Astrocyte (in vitro differentiated cells and primary cell): ENCODE measurements around the gene VLDLR. TPM values are rescaled to one million over a fixed set of nuclear protein-coding genes. Genes with fewer than 3 reads are reported as not detected.

ENCODE experiments used
- DNase-seq: peaks from one replicate; pipeline ENCODE4 v3.0.0-alpha.2; 2010; ENCODE audit warnings: low read depth
- FAIRE-seq: peaks from 2 replicates; lab custom pipeline; 2011; peaks lifted over from hg19 to GRCh38; lab: Jason Lieb, UNC
- H2AFZ ChIP-seq: 2 replicates; pipeline ENCODE4 v1.6.0; 2012; ENCODE audit warnings: low read depth, low read length, inconsistent platforms
- H3K27ac ChIP-seq: 2 replicates; pipeline ENCODE4 v1.5.1; 2011; ENCODE audit warnings: low read depth, low read length, inconsistent platforms
- H3K27me3 ChIP-seq: 2 replicates; pipeline ENCODE4 v1.6.0; 2011; ENCODE audit warnings: low read length, inconsistent platforms; ENCODE audit not compliant: insufficient read depth
- H3K36me3 ChIP-seq: 2 replicates; pipeline ENCODE4 v1.5.1; 2011; ENCODE audit warnings: low read length, inconsistent platforms; ENCODE audit not compliant: insufficient read depth
- H3K4me1 ChIP-seq: 2 replicates; pipeline ENCODE4 v1.5.1; 2011; ENCODE audit warnings: low read length, inconsistent platforms; ENCODE audit not compliant: insufficient read depth
- H3K4me2 ChIP-seq: 2 replicates; pipeline ENCODE4 v1.6.0; 2012; ENCODE audit warnings: low read length, inconsistent platforms
- H3K4me3 ChIP-seq: 2 replicates; pipeline ENCODE4 v1.5.1; 2011; ENCODE audit warnings: low read depth, mild to moderate bottlenecking, low read length, inconsistent platforms; ENCODE audit not compliant: insufficient read depth
- H3K79me2 ChIP-seq: 2 replicates; pipeline ENCODE4 v1.6.0; 2012; ENCODE audit warnings: mild to moderate bottlenecking, low read length, inconsistent platforms; ENCODE audit not compliant: insufficient read depth
- H3K9ac ChIP-seq: 2 replicates; pipeline ENCODE4 v1.6.0; 2012; ENCODE audit warnings: mild to moderate bottlenecking, low read length, inconsistent platforms
- H3K9me3 ChIP-seq: 2 replicates; pipeline ENCODE4 v1.5.1; 2012; ENCODE audit warnings: low read depth, mild to moderate bottlenecking, low read length, inconsistent platforms; ENCODE audit not compliant: insufficient read depth
- H4K20me1 ChIP-seq: 2 replicates; pipeline ENCODE4 v1.6.0; 2012; ENCODE audit warnings: low read length, inconsistent platforms; ENCODE audit not compliant: insufficient read depth
- H3K27ac Mint-ChIP-seq: one replicate; pipeline ENCODE4 v1.8.0; 2021; ENCODE audit warnings: mild to moderate bottlenecking, mixed read lengths; ENCODE audit not compliant: unreplicated experiment
- H3K27me3 Mint-ChIP-seq: one replicate; pipeline ENCODE4 v1.8.0; 2021; ENCODE audit warnings: low read depth, mixed read lengths; ENCODE audit not compliant: unreplicated experiment
- H3K36me3 Mint-ChIP-seq: one replicate; pipeline ENCODE4 v1.8.0; 2021; ENCODE audit warnings: low read depth, mixed read lengths; ENCODE audit not compliant: unreplicated experiment
- H3K4me1 Mint-ChIP-seq: one replicate; pipeline ENCODE4 v1.8.0; 2021; ENCODE audit warnings: low read depth, mixed read lengths; ENCODE audit not compliant: unreplicated experiment
- H3K4me3 Mint-ChIP-seq: one replicate; pipeline ENCODE4 v1.8.0; 2021; ENCODE audit warnings: mild to moderate bottlenecking, moderate library complexity, mixed read lengths; ENCODE audit not compliant: unreplicated experiment
- H3K9me3 Mint-ChIP-seq: one replicate; pipeline ENCODE4 v1.8.0; 2021; ENCODE audit warnings: mild to moderate bottlenecking, mixed read lengths; ENCODE audit not compliant: unreplicated experiment
- EZH2 ChIP-seq: IDR thresholded peaks from 2 replicates; pipeline ENCODE4 v1.6.1; 2012; ENCODE audit warnings: mild to moderate bottlenecking, low read length, inconsistent platforms; ENCODE audit not compliant: insufficient read depth
- total RNA-seq: library from RNA; stranded (reverse); gene quantifications from 2 replicates; pipeline ENCODE4 v1.2.1, GENCODE V29; 2021
- TF ChIP-seq, protein P1 (sequence below): IDR thresholded peaks from 2 replicates; pipeline ENCODE4 v1.5.1; 2011; ENCODE audit warnings: low read depth, mild to moderate bottlenecking, inconsistent platforms, low read length, moderate library complexity; ENCODE audit not compliant: insufficient read depth

VLDLR gene
- total RNA-seq, 1 donor from 2014 or later, result 63.2 TPM

DNA sequence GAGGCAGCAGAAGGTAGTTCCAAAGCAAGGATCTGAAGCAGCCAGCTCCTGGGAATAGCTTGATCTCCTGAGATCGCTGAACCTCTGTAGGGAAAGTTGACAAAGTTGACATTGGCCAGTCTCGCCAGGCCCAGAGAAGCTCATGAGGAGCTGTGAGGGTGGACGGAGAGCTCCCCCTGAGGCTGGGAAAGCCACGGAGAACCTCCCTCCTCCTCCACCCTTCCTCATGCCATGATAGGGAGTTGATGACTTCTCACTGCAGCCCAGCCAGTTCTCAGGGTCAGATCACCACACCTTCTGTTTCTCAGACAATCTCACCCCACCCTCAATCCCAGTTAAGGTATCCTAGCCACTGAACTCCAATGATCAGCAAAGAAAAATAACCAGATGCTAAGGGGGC lies 65.3 kb downstream of the VLDLR start:
- Mint-ChIP-seq H3K4me3 (no peak overlapping the region), H3K36me3 (peaks cover 3% of the 10 kb centered on the region), H3K9me3 (no peaks in the 10 kb centered on the region), H3K27me3 (no peaks in the 10 kb centered on the region), H3K4me1 (peaks cover 5% of the 10 kb centered on the region), H3K27ac (no peak overlapping the region)
- H3K79me2 ChIP-seq, result no peaks in the 10 kb centered on the region
- H3K9me3 ChIP-seq, result no peaks in the 10 kb centered on the region
- H3K9ac ChIP-seq, result no peak overlapping the region
- H3K4me3 ChIP-seq, result no peak overlapping the region
- TF ChIP-seq EZH2, result no peak
- no peak overlapping the region for H2AFZ ChIP-seq
- no peak overlapping the region for H3K4me2 ChIP-seq
- H3K27me3 ChIP-seq, result no peaks in the 10 kb centered on the region
- no peak overlapping the region for H3K27ac ChIP-seq
- no peaks in the 10 kb centered on the region for H4K20me1 ChIP-seq
- DNase-seq (no peak), FAIRE-seq (no peak)
- no peaks in the 10 kb centered on the region for H3K4me1 ChIP-seq
- H3K36me3 ChIP-seq, result no peaks in the 10 kb centered on the region

DNA sequence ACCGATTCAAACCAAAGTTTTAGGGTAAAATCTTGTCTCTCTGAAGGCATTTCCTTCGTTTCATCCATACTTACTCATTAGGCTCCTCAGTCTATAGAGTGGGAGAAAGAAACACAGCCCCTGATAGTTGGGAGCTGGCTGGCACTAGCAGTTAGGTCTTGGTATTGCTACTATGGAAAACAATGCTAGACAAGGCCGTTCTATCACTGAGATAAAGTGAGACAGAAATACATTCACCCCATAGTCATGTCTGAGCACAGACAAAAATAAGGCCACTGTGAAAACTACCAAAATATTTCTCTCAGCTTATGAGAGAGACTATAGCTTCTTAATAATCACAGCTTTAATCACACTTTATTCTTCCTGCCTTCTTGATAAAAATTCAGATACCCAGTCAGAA lies 67.0 kb downstream of the VLDLR start:
- H3K27ac Mint-ChIP-seq, result no peak overlapping the region

DNA sequence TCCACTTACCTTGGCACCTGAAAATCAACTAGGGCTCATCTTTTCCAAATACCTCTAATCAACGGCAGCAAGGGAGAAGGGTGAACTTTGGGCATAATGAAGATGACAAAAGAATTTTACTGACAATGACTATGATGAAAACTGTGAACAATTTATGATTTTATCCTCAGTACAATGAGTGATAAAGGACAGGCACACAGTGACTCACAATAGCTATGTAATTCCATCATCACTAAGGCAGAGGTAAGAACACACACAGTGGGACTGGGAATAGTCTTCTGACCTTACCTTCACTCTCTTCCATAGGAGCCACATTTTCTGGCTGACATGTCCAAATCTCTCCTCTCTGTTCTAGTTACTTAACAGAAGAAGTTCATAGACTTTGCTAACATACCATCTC lies 69.6 kb downstream of the VLDLR start:
- FAIRE-seq (no peak), DNase-seq (no peak)
- H3K36me3 Mint-ChIP-seq, result peaks cover 3% of the 10 kb centered on the region
- no peak overlapping the region for H3K27ac Mint-ChIP-seq
- no peak overlapping the region for H3K4me3 Mint-ChIP-seq
- H3K9ac ChIP-seq, result no peak overlapping the region
- peaks cover 5% of the 10 kb centered on the region for H3K4me1 Mint-ChIP-seq
- no peaks in the 10 kb centered on the region for H3K79me2 ChIP-seq
- H3K27me3 ChIP-seq, result no peaks in the 10 kb centered on the region
- TF ChIP-seq EZH2, result no peak
- TF ChIP-seq, protein P1, sequence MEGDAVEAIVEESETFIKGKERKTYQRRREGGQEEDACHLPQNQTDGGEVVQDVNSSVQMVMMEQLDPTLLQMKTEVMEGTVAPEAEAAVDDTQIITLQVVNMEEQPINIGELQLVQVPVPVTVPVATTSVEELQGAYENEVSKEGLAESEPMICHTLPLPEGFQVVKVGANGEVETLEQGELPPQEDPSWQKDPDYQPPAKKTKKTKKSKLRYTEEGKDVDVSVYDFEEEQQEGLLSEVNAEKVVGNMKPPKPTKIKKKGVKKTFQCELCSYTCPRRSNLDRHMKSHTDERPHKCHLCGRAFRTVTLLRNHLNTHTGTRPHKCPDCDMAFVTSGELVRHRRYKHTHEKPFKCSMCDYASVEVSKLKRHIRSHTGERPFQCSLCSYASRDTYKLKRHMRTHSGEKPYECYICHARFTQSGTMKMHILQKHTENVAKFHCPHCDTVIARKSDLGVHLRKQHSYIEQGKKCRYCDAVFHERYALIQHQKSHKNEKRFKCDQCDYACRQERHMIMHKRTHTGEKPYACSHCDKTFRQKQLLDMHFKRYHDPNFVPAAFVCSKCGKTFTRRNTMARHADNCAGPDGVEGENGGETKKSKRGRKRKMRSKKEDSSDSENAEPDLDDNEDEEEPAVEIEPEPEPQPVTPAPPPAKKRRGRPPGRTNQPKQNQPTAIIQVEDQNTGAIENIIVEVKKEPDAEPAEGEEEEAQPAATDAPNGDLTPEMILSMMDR, result no peak
- H3K4me1 ChIP-seq, result no peaks in the 10 kb centered on the region
- H3K4me2 ChIP-seq, result no peak overlapping the region
- H4K20me1 ChIP-seq, result no peaks in the 10 kb centered on the region
- no peaks in the 10 kb centered on the region for H3K36me3 ChIP-seq
- H3K27ac ChIP-seq, result no peak overlapping the region
- no peak overlapping the region for H2AFZ ChIP-seq
- H3K27me3 Mint-ChIP-seq, result no peaks in the 10 kb centered on the region
- H3K4me3 ChIP-seq, result no peak overlapping the region
- H3K9me3 Mint-ChIP-seq, result no peaks in the 10 kb centered on the region
- H3K9me3 ChIP-seq, result no peaks in the 10 kb centered on the region

More for the DNA sequence above, 67.0 kb downstream of the VLDLR start:
- Mint-ChIP-seq H3K4me3 (no peak overlapping the region), H3K27me3 (no peaks in the 10 kb centered on the region), H3K4me1 (peaks cover 5% of the 10 kb centered on the region), H3K9me3 (no peaks in the 10 kb centered on the region), H3K36me3 (peaks cover 3% of the 10 kb centered on the region)
- Histone ChIP-seq H3K4me1 (no peaks in the 10 kb centered on the region), H3K79me2 (no peaks in the 10 kb centered on the region), H3K27me3 (no peaks in the 10 kb centered on the region), H3K9me3 (no peaks in the 10 kb centered on the region), H3K4me2 (no peak overlapping the region), H3K36me3 (no peaks in the 10 kb centered on the region), H3K9ac (no peak overlapping the region), H3K27ac (no peak overlapping the region), H2AFZ (no peak overlapping the region), H3K4me3 (no peak overlapping the region), H4K20me1 (no peaks in the 10 kb centered on the region)
- FAIRE-seq (no peak), DNase-seq (no peak)
- TF ChIP-seq, protein P1, result no peak
- TF ChIP-seq EZH2, result no peak
